Ovary (tissue), 3 donors: ENCODE data around the gene KLRK1.

Experiments used
- EP300 ChIP-seq: sonication (generic); formaldehyde crosslinking; IDR thresholded peaks from one replicate; pipeline ENCODE4 v1.6.1; 2017; ENCODE audit warnings: antibody characterized with exemption
- POLR2A ChIP-seq: fragments of 450-650 bp; IDR thresholded peaks from one replicate; pipeline ENCODE4 v1.6.1; 2017; ENCODE audit warnings: antibody characterized with exemption, mild to moderate bottlenecking, moderate library complexity
- TF ChIP-seq, protein P1 (sequence below), 3 donors: fragments of 450-650 bp in 2 of 3; fragments of 200-600 bp in 1 of 3; IDR thresholded peaks; one replicate each; pipeline versions ENCODE4 v1.5.1 to v1.8.0; 2016 to 2022; ENCODE audit warnings: antibody characterized with exemption in 3 of 3, mild to moderate bottlenecking in 1 of 3
- donor health status: DM: no; HTN: no; CAD: no.

DNA sequence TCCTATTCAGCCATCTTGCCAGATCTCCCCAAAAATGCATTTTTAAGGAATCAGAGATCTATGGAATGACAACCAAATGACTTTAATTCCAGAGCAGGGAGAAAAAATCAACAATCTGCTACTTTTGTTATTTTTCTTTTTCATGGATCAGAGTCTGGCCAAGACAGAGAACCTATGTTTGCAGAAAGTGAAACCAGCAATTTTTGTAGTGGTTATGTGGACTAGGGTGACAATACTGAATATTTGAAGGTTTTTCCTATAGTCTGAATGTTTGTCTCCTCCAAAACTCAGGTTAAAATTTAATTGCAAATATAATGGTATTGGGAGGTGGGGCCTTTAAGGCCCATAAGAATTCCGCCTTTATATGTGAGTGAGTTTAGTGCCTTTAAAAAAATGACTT lies 30.9 kb downstream of the KLRK1 start:
- TF ChIP-seq, protein P1, sequence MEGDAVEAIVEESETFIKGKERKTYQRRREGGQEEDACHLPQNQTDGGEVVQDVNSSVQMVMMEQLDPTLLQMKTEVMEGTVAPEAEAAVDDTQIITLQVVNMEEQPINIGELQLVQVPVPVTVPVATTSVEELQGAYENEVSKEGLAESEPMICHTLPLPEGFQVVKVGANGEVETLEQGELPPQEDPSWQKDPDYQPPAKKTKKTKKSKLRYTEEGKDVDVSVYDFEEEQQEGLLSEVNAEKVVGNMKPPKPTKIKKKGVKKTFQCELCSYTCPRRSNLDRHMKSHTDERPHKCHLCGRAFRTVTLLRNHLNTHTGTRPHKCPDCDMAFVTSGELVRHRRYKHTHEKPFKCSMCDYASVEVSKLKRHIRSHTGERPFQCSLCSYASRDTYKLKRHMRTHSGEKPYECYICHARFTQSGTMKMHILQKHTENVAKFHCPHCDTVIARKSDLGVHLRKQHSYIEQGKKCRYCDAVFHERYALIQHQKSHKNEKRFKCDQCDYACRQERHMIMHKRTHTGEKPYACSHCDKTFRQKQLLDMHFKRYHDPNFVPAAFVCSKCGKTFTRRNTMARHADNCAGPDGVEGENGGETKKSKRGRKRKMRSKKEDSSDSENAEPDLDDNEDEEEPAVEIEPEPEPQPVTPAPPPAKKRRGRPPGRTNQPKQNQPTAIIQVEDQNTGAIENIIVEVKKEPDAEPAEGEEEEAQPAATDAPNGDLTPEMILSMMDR (IDR thresholded peaks at IDR 0.05) = no peak
- TF ChIP-seq POLR2A (no peak), EP300 (no peak)
